Iris pigment epithelial cell (primary cell): ENCODE results near the gene PHOSPHO2.

Experiments
- DNase-seq: peaks from one replicate; pipeline ENCODE4 v3.0.0-alpha.2; 2011; ENCODE audit warnings: low read depth

PHOSPHO2 gene

GRCh38 chr2:169716938-169717690 is 22.8 kb downstream of the PHOSPHO2 start:
- peak; percentile 27 for DNase-seq

- no peak for DNase-seq
Observed at GRCh38 chr2:169717691-169718063, 23.4 kb downstream of the PHOSPHO2 start.

GRCh38 chr2:169718930-169719504 is 24.7 kb downstream of the PHOSPHO2 start:
- no peak for DNase-seq

GRCh38 chr2:169721016-169721415 is 26.7 kb downstream of the PHOSPHO2 start:
- DNase-seq, result no peak

- no peak for DNase-seq
Observed at GRCh38 chr2:169727065-169727464, 32.8 kb downstream of the PHOSPHO2 start.

- DNase-seq, result no peak
Observed at GRCh38 chr2:169729274-169729605, 35.0 kb downstream of the PHOSPHO2 start.

GRCh38 chr2:169732075-169732474 is 37.8 kb downstream of the PHOSPHO2 start:
- no peak for DNase-seq

- DNase-seq, result no peak
Observed at GRCh38 chr2:169732583-169733358, 38.5 kb downstream of the PHOSPHO2 start.

GRCh38 chr2:169734169-169734847 is 40.0 kb downstream of the PHOSPHO2 start:
- DNase-seq, result no peak

GRCh38 chr2:169735623-169736022 is 41.4 kb downstream of the PHOSPHO2 start:
- DNase-seq, result no peak

- no peak for DNase-seq
Observed at GRCh38 chr2:169736902-169737301, 42.6 kb downstream of the PHOSPHO2 start.

GRCh38 chr2:169738566-169739229 is 44.4 kb downstream of the PHOSPHO2 start:
- DNase-seq, result no peak

- DNase-seq, result no peak
Observed at GRCh38 chr2:169739351-169739750, 45.1 kb downstream of the PHOSPHO2 start.

- DNase-seq, result no peak
Observed at GRCh38 chr2:169743549-169743948, 49.3 kb downstream of the PHOSPHO2 start.

- DNase-seq, result no peak
Observed at GRCh38 chr2:169746240-169746639, 52.0 kb downstream of the PHOSPHO2 start.

GRCh38 chr2:169748319-169748718 is 54.0 kb downstream of the PHOSPHO2 start:
- no peak for DNase-seq
